ENCODE data around the gene TAT.
"Not testable (repeated sequence)": the region's sequence is repeated elsewhere in the genome, so short reads cannot be mapped to it uniquely, and the experiment has no call there.

Gene TAT

DNA sequence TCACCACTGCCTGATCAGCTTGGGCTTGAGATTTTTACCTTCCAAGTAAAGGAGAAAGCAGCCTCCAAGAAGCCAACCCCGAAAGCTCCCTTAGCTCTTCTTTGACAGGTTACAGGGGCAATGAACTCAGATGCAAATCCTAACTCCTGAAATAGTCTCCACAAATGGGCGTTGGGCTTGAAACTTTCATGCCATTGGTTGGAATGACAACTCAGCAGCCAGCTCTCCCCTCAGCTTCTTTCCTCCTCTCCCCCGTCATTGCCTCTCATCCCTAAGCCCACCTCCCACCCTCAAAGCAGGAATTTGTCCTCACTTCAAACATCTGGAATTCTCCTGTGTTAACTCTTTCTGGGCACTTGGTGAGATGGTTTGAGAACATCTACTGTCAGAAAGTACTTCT is at the start of gene TAT:
TAT (minus strand) TSS at position 122 of the 400 bp plus-strand sequence. CDS start 677 bp downstream, outside the sequence.
- no peak within 1 kb of the TSS for H3K4me3 ChIP-seq (ENCODE audit: low read length)
- TF ChIP-seq ZNF274 (IDR thresholded peaks at IDR 0.05; ENCODE audit: low read depth, low read length) = no peak

DNA sequence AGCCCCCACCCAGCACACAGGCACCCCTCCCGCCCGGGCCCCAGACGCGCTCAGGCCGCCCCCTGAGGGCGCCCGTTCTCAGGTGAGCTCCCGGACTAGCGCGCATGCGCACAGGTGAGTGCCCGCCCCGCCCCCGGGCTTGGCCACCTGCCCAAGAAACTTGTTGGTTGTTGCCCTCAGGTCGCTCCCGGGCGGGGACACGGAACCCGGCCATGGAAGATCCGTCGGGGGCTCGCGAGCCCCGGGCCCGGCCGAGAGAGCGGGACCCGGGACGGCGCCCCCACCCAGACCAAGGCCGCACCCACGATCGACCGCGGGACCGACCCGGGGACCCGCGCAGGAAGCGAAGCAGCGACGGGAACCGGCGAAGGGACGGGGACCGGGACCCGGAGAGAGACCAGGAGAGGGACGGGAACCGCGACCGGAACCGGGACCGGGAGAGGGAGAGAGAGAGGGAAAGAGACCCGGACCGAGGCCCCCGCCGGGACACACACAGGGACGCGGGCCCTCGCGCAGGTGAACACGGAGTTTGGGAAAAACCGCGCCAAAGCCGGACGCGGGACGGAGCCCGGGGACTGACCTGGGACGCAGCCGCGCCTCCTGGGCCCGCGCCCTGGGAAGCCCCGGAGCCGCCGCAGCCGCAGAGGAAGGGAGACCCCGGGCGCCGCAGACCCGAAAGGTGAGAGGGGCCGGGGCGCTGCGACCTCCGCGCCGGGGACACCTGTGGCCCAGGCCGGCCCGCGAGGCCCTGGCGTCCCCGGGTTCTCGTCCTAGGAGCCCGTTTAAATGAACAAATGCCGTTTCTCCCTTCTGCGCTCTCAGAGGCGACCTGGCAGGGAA is 49.3 kb upstream of the TAT start, which contains the start of gene MARVELD3:
MARVELD3 (plus strand) TSS at position 167 of the 840 bp plus-strand sequence; CDS start at position 213, 46 bp downstream.
- TF ChIP-seq ZNF274 (IDR thresholded peaks at IDR 0.05; ENCODE audit: low read depth, low read length) = no peak
- peak within 1 kb of the TSS; percentile 44; the same call in 1 of the 2 replicates for H3K4me3 ChIP-seq (ENCODE audit: low read length)

DNA sequence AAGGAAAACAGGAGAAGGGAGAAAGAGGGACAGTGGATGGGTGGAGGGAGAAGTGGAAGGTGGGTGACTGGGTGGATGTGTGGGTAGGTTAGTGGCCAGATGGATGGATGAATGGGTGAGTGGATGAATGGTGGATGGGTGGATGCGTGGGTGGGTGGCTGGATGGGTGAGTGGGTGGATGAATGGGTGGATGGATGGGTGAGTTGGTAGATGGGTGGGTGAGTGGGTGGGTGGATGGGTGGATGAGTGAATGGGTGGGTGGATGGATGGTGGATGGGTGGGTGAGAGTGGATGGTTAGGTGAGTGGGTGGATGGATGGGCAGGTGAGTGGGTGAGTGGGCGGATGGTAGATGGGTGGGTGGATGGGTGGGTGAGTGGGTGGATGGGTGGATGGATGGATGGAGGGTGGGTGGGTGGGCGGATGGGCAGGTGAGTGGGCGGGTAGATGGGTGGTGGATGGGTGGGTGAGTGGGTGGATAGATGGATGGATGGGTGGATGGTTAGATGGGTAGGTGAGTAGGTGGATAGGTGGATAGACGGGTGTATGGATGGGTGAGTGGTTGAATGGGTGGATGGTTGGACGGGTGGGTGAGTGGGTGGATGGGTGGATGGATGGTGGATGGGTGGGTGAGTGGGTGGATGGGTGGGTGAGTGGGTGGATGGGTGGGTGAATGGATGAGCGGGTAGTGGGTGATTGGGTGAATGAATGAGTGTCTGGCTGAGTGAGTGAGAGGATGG is 48.4 kb upstream of the TAT start:
- no peak for TF ChIP-seq ZNF274 (IDR thresholded peaks at IDR 0.05; ENCODE audit: low read depth, low read length)
- no peak overlapping the region for H3K4me3 ChIP-seq (ENCODE audit: low read length)

DNA sequence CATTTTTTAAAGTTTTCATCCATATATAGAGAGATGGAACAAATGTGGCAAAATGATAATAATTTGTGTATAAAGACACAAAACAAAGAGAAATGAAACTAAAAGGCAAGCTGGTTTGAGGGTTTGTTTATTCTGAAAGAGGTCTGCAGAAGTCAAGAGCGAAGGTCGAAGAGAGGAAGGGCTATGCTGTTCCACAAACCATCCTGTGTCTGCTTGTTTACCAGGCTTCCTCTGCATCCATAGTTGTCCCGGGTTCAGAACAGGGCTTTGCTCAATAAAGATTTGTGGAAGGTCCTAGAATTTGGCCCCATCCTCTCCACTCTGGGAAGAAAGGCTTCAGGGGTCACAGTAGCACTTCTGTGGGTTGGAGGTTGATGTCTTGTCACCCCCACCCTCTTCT is 46.7 kb upstream of the TAT start:
- no peak overlapping the region for H3K4me3 ChIP-seq (ENCODE audit: low read length)
- TF ChIP-seq ZNF274 (IDR thresholded peaks at IDR 0.05; ENCODE audit: low read depth, low read length) = no peak

DNA sequence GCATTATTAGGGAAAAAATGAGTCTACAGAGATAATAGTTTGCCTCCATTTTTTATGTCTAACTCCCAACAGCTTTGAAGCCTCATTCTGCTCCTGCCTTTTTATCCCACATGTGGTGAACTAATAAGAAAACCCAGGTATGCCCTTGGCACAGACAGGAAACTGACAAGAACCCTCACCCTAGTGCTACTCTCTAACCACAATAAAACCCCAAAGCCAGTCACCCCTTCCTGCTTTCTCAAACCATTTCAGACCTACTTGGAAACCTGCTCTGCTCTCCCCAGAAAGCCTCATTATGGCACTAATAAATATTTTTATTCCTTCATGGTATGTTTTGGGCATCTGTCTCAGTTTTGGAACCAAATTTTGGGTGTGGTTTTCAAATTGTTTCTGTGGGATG is 45.2 kb upstream of the TAT start:
- TF ChIP-seq ZNF274 (IDR thresholded peaks at IDR 0.05; ENCODE audit: low read depth, low read length) = no peak
- no peak overlapping the region for H3K4me3 ChIP-seq (ENCODE audit: low read length)

DNA sequence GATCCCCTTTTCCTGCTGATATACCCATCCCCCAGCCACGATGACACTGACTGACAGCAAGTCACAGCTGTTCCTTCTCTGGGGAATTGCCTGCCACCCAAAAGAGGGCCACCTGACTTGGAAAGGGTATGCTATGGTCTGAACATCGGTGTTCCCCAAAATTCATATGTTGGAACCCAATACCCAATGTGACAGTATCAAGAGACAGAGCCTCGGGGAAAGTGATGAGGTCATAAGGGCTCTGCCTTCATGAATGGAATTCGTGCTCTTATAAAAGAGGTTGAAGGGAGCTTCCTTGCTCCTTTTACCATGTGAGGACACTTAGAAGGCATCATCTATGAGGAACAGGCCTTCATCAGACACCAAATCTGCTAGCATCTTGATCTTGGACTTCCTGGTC is 41.5 kb upstream of the TAT start:
- no peak for TF ChIP-seq ZNF274 (IDR thresholded peaks at IDR 0.05; ENCODE audit: low read depth, low read length)
- no peak overlapping the region for H3K4me3 ChIP-seq (ENCODE audit: low read length)

GRCh38 chr16:71614956-71615355 is 38.1 kb upstream of the TAT start:
- H3K4me3 ChIP-seq (ENCODE audit: low read length) = not testable (repeated sequence)

- no peak overlapping the region for H3K4me3 ChIP-seq (ENCODE audit: low read length)
- no peak for TF ChIP-seq ZNF274 (IDR thresholded peaks at IDR 0.05; ENCODE audit: low read depth, low read length)
These were observed 34.3 kb upstream of the TAT start for GRCh38 chr16:71610936-71611871.

GRCh38 chr16:71610447-71610846 is 33.6 kb upstream of the TAT start:
- no peak overlapping the region for H3K4me3 ChIP-seq (ENCODE audit: low read length)
- TF ChIP-seq ZNF274 (IDR thresholded peaks at IDR 0.05; ENCODE audit: low read depth, low read length) = no peak

DNA sequence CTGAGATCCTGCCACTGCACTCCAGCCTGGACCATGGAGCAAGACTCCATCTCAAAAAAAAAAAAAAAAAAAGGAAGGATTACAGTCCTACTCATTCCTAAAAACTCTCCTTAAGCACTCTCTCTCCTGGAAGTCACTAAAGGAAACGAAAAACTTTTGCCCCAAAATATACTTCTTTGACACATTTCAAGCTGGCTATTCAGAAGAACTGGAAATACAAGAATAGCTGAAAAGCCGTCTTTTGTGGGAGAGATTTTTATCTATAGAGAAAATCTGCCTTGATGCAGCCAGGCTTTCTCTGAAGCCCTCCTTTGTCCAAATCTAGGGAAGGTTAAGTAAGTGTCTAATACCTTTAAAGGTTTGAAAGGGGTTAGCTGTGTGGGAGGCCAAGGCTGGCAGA is 32.2 kb upstream of the TAT start:
- no peak overlapping the region for H3K4me3 ChIP-seq (ENCODE audit: low read length)
- TF ChIP-seq ZNF274 (IDR thresholded peaks at IDR 0.05; ENCODE audit: low read depth, low read length) = no peak

DNA sequence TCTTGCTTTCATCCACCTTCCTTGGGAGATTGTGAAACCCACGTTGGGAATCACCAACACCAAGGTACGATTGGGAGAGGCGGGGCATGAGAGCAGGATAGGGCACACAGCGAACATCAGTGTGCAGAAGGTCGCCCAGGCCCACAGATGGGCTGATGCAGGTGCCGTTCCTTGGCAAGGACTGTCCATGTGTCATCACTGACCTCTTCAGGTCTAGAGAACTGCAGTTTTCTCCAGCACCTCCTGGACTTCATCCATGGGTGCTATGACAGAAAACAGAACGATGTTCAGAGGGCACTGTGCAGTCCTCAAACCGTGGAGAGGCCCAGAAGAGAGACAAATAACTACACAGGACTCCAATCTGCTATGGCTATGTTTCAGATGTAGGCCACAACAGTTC is 23.9 kb upstream of the TAT start:
- TF ChIP-seq ZNF274 (IDR thresholded peaks at IDR 0.05; ENCODE audit: low read depth, low read length) = no peak

GRCh38 chr16:71598426-71598825 is 21.5 kb upstream of the TAT start:
- H3K4me3 ChIP-seq (ENCODE audit: low read length) = not testable (repeated sequence)

More for the DNA sequence above, 23.9 kb upstream of the TAT start:
- no peak overlapping the region for H3K4me3 ChIP-seq (ENCODE audit: low read length)

DNA sequence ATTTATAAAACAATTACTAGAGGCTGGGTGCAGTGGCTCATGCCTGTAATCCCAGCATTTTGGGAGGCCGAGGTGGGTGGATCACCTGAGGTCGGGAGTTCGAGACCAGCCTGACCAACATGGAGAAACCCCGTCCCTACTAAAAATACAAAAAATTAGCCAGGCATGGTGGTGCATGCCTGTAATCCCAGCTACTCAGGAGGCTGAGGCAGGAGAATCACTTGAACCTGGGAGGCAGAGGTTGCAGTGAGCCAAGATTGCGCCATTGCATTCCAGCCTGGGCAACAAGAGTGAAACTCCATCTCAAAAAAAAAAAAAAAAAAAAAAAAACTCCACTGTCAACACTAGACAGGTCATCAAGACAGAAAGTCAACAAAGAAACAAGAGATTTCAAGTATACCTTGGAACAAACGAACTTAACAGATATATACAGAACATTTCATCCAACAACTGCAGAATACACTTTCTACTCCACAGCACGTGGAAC is 18.5 kb upstream of the TAT start:
- not testable (repeated sequence) for H3K4me3 ChIP-seq (ENCODE audit: low read length)

DNA sequence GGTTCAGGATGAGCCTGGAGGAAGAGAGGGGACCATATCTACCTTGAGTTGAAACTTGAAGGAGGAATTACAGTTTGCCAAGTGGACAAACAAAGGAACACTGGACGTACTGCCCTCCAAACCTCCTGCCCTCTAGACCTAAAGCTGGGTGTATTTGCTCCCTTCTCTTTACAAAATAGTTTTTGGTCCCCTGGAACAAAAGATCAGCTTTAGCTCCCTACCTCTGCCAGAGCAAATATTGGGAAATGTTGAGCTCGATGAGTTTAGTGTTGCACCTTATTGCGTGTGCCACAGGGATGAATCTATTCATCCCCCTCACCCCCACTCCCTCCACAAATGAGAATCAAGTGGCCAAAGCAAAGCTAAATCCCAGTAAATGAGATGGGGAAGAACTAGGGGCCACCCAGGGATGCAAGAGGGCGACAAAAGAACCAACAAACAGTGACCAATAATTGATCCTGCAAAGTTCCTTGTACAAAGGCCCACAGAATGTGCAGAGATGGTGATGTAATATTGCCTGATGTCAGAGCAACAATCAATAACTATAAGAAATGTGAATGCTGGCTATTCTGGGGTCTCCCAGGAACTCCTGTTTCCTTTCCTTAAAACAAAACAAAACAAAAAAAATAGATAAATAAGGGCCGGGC is 17.2 kb upstream of the TAT start:
- TF ChIP-seq ZNF274 (IDR thresholded peaks at IDR 0.05; ENCODE audit: low read depth, low read length) = no peak
- no peak overlapping the region for H3K4me3 ChIP-seq (ENCODE audit: low read length)

All from GM08714 (cell line).